T47D (cell line): ENCODE results near the gene PNPLA3.

Source experiments
- DNase-seq, 2 experiments: peaks; one replicate each; pipeline versions ENCODE4 v3.0.0 to v3.0.0-alpha.2; 2011 to 2012; ENCODE audit warnings: low read depth in 1 of 2, low spot score in 1 of 2
- JUND ChIP-seq: IDR thresholded peaks from 2 replicates; pipeline ENCODE4 v1.6.1; 2012; ENCODE audit warnings: low read depth
- in situ Hi-C: cut with HindIII; loops from 2 replicates; pipeline ENCODE4 v1.10.0; 2016; ENCODE audit warnings: low sequenced_read_pairs, low pct_unique_long_range_greater_than_20kb

Gene PNPLA3

GRCh38 chr22:43996170-43996980, 72.8 kb downstream of the PNPLA3 start:
- in situ Hi-C loops: no loop called here
- no peak for TF ChIP-seq JUND
- DNase-seq: no peak

GRCh38 chr22:43996981-43997265, 73.3 kb downstream of the PNPLA3 start:
- no peak for DNase-seq
- TF ChIP-seq JUND: no peak
- in situ Hi-C loops: no loop called here
